ENCODE data around the gene URB1. TPM values are rescaled to one million over a fixed set of nuclear protein-coding genes. Genes with fewer than 3 reads are reported as not detected.
"Not testable (repeated sequence)": the region's sequence is repeated elsewhere in the genome, so short reads cannot be mapped to it uniquely, and the experiment has no call there.

Gene URB1
- 42.2 and 44.1 TPM in 2 replicates for total RNA-seq (2014; rRNA removed; shearing (Covaris generic))
- 6.8 and 7.7 TPM in 2 replicates for polyA plus RNA-seq (2016; fragmentation: Nextera tagmentation; extraction: Ambion mirVana)
- long read RNA-seq, partial matches to known transcripts = 0 of 1 reads
- long read RNA-seq, other reads (novel, unspliced or antisense) = 1 of 1 reads

GRCh38 chr21:32392880-32393676, at the start of gene URB1:
Gene URB1, minus strand, starts transcription at chr21:32393012. Its CDS starts 102 bp downstream, at chr21:32392910.
- H3K27ac ChIP-seq (ENCODE audit: low read depth) = peak within 1 kb of the TSS; percentile 59; the same call in 1 of the 2 replicates
- peak within 1 kb of the TSS; percentile 90; the same call in 1 of the 2 replicates for H2AFZ ChIP-seq
- peak; percentile 94 for ATAC-seq

GRCh38 chr21:32437729-32438128, 44.9 kb upstream of the URB1 start:
- H4K20me1 ChIP-seq (replicated peaks; ENCODE audit: insufficient read depth) = no peaks in the 10 kb centered on the region
- no peak overlapping the region for H2AFZ ChIP-seq
- no peak overlapping the region for H3K4me2 ChIP-seq
- no peaks in the 10 kb centered on the region for H3K79me2 ChIP-seq (replicated peaks; ENCODE audit: insufficient read depth)
- H3K9me3 Mint-ChIP-seq = no peaks in the 10 kb centered on the region
- H3F3A ChIP-seq (replicated peaks; ENCODE audit: low read depth) = no peaks in the 10 kb centered on the region
- no peak overlapping the region for H3K4me3 Mint-ChIP-seq
- peaks cover 3% of the 10 kb centered on the region for H3K27me3 Mint-ChIP-seq (ENCODE audit: insufficient read depth, low read depth, poor library complexity)
- H3K36me3 Mint-ChIP-seq (ENCODE audit: low read depth) = no peaks in the 10 kb centered on the region
- H3K27me3 ChIP-seq (ENCODE audit: insufficient read depth) = no peaks in the 10 kb centered on the region
- ATAC-seq (no peak), DNase-seq (ENCODE audit: low spot score) (no peak)
- TF ChIP-seq ZNF331 (CRISPR knock-in tag; IDR thresholded peaks at IDR 0.05; ENCODE audit: low read depth) = no peak
- no peak for TF ChIP-seq ZNF114 (CRISPR knock-in tag; IDR thresholded peaks at IDR 0.05)
- TF ChIP-seq NANOG (IDR thresholded peaks at IDR 0.05; ENCODE audit: borderline replicate concordance) = no peak
- TF ChIP-seq STAT1 (IDR thresholded peaks at IDR 0.05; ENCODE audit: unreplicated experiment) = no peak
- TF ChIP-seq EZH2 (IDR thresholded peaks at IDR 0.05; ENCODE audit: low read depth, unreplicated experiment) = no peak
- no peak for TF ChIP-seq POLR2AphosphoS5 (IDR thresholded peaks at IDR 0.05; ENCODE audit: low read depth)
- H3K9me2 ChIP-seq (ENCODE audit: insufficient read depth) = no peaks in the 10 kb centered on the region
- H3K27ac Mint-ChIP-seq = no peak overlapping the region
- H3K4me1 Mint-ChIP-seq = peaks cover 6% of the 10 kb centered on the region
- H3K4me1 ChIP-seq (ENCODE audit: insufficient read depth) = no peaks in the 10 kb centered on the region
- no peaks in the 10 kb centered on the region for H3K36me3 ChIP-seq (ENCODE audit: insufficient read depth)
- H3K4me3 ChIP-seq = no peak overlapping the region
- no peak overlapping the region for H3K27ac ChIP-seq (ENCODE audit: low read depth)

More at GRCh38 chr21:32392880-32393676, at the start of gene URB1:
- TF ChIP-seq JUNB (IDR thresholded peaks at IDR 0.05; ENCODE audit: unreplicated experiment) = no peak
- peak; percentile 94 for TF ChIP-seq POLR2AphosphoS5 (IDR thresholded peaks at IDR 0.05; ENCODE audit: low read depth)
- peak; percentile 82 for TF ChIP-seq ETS1 (IDR thresholded peaks at IDR 0.05)
- no peak for TF ChIP-seq ZNF331 (CRISPR knock-in tag; IDR thresholded peaks at IDR 0.05; ENCODE audit: low read depth)
- TF ChIP-seq CTCF (conservative IDR thresholded peaks at IDR 0.05; ENCODE audit: low read depth in 2 of 2) = no peak
- H3K4me1 ChIP-seq (ENCODE audit: insufficient read depth) = peaks cover 24% of the 10 kb centered on the region
- H3K27ac Mint-ChIP-seq = peak within 1 kb of the TSS; percentile 85
- 0 out of 2 replicates have a peak, but pooled peaks cover 10% of the 10 kb centered on the region for H3K36me3 ChIP-seq (ENCODE audit: insufficient read depth)
- H3K4me3 Mint-ChIP-seq = peak within 1 kb of the TSS; percentile 94
- H4K20me1 ChIP-seq (replicated peaks; ENCODE audit: insufficient read depth) = peaks cover 40% of the 10 kb centered on the region
- H3K9me3 Mint-ChIP-seq = peaks cover 20% of the 10 kb centered on the region
- peak within 1 kb of the TSS; percentile 98 for H3K4me2 ChIP-seq
- peak within 1 kb of the TSS; percentile 98 for H3K4me3 ChIP-seq
- peaks cover 26% of the 10 kb centered on the region for H3K4me1 Mint-ChIP-seq
- H3K27me3 Mint-ChIP-seq (ENCODE audit: insufficient read depth, low read depth, poor library complexity) = peaks cover 3% of the 10 kb centered on the region
- DNase-seq (ENCODE audit: low spot score) = peak; percentile 92
- no peaks in the 10 kb centered on the region for H3F3A ChIP-seq (replicated peaks; ENCODE audit: low read depth)
- H3K27me3 ChIP-seq (ENCODE audit: insufficient read depth) = no peaks in the 10 kb centered on the region
- H3K9me2 ChIP-seq (ENCODE audit: insufficient read depth) = peaks cover 9% of the 10 kb centered on the region; the same call in 1 of the 2 replicates
- H3K36me3 Mint-ChIP-seq (ENCODE audit: low read depth) = peaks cover 13% of the 10 kb centered on the region; the same call in 2 of the 3 replicates
- H3K79me2 ChIP-seq (replicated peaks; ENCODE audit: insufficient read depth) = peaks cover 44% of the 10 kb centered on the region

- not testable (repeated sequence) for H3K36me3 Mint-ChIP-seq (ENCODE audit: low read depth); H3K4me2 ChIP-seq; H3K36me3 ChIP-seq (ENCODE audit: insufficient read depth); H3F3A ChIP-seq (replicated peaks; ENCODE audit: low read depth); H4K20me1 ChIP-seq (replicated peaks; ENCODE audit: insufficient read depth); H3K4me1 ChIP-seq (ENCODE audit: insufficient read depth); H3K79me2 ChIP-seq (replicated peaks; ENCODE audit: insufficient read depth); H2AFZ ChIP-seq; H3K9me3 Mint-ChIP-seq; H3K9me2 ChIP-seq (ENCODE audit: insufficient read depth); H3K27me3 Mint-ChIP-seq (ENCODE audit: insufficient read depth, low read depth, poor library complexity); ATAC-seq; H3K27ac ChIP-seq (ENCODE audit: low read depth); DNase-seq (ENCODE audit: low spot score); H3K27me3 ChIP-seq (ENCODE audit: insufficient read depth); H3K4me3 ChIP-seq; H3K27ac Mint-ChIP-seq; H3K4me3 Mint-ChIP-seq
- peaks cover 12% of the 10 kb centered on the region for H3K4me1 Mint-ChIP-seq
These were observed 40.3 kb upstream of the URB1 start for GRCh38 chr21:32432982-32433660.
